HG02610 (cell line): ENCODE measurements around the gene CDC37L1.
A peak's percentile ranks its signal among the peaks of the same experiment; 100 is the strongest.

Experiments used
- ATAC-seq: cut with Tn5 transposase; IDR thresholded peaks from one replicate; pipeline ENCODE4 v1.9.1; 2021; ENCODE audit warnings: mild to moderate bottlenecking, moderate library complexity; ENCODE audit not compliant: unreplicated experiment

CDC37L1 gene

DNA sequence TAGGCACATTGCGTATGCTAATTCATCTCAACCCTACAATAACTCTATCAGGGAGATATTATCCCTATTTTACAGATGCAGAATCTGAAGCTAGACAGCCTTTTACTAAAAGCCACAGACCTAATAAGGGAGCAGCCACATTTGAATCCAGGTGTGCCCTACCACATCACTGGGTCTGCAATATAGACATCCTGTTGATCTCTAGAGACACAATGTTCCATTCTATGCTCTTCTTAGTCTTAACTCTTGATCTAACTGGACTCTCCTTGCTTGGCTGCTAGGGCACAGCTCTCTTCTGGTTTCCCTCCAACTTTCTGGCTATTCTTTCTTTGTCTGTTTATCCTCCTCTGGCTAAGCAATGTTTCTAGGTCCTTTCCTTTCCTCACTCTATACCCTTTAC, 11.7 kb upstream of the CDC37L1 start:
- ATAC-seq, result no peak

DNA sequence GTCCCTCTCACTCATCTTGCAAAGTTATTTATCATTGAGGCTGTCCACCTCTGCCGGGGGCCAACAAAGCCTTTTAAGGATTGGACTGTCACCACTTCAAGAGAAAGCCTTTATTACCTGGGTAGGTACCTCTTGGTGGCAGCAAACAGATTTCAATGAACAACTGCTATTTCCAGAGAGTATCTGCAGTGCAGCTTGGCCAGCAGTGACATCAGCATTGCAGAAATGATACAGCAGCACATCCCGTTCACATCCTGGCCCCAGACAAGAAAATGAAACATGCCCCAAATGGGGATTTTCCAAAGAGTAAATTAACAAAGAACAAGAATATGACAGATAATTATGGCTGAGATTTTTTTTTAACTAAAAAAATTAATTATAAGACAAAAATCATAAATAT, 10.8 kb upstream of the CDC37L1 start:
- ATAC-seq, result peak; percentile 38

DNA sequence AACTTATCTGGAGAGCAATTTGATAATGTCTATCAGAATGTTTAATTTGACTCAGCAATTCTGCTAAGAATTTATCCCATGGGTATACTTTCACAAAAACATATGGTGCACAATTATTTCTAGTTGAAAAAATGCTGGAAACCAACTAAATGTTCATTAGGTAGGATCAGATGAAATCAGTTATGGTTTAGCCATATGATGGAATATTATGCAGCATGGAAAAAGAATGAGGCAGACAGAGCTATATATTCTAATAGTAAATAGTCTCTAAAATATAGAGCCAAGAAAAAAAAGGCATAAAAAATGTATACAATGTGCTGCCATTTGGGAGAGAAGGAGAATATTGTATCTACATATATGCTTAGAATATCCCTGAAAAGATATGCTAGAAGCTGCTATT, 9.5 kb upstream of the CDC37L1 start:
- ATAC-seq, result no peak

DNA sequence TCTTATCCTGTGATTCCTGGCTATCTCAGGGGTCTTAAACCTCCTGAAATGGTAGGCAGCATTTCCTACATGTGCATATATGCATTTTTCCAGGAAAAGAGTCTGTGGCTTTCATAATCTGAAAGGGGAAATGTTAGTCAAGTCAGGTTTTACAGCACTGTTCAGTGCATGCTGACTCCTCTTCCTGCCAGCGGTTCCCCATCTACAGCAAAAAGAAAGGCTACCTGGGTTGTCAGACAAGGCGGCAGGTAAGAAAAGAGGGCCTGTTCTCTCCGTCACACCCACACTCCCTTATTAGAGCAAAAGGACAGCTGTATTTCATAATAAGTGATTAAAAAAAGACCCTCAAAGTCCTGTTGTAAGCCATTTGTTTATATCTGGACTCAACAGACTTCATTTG, 8.8 kb upstream of the CDC37L1 start:
- ATAC-seq, result no peak

DNA sequence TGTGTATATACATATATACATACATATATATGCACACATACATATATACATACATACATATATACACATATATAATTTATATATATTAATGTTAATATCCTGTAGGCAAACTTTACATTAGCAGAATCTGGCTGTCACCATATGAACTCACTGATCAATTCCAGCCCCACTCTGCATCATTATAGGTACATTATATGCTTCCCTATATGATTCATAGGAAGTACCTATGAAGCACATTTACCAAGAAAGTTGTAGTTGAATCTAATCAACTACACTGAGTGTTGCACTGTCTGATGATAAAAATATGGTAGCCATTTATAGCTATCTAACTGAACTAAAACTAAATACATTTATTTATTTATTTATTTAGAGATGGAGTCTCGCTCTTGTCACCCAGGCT, 7.6 kb upstream of the CDC37L1 start:
- no peak for ATAC-seq

DNA sequence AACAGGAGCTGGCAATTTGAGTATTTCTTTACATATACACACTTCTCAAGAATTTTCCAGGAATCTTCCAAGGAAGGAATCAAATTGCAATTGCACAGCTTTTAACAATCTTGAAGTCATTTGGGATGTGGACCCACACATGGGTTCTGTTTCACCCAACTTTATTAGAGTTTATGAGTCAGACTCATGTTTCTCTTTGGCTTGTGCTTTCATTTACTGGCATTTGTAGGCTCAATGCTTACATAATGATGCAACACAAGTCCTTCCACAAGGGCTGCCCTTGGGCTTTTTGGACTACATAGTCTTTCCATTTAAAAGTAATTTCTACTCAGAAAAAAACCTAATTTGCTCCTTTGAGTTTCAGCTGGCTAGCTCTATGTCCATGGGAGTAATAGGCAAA, 4.6 kb upstream of the CDC37L1 start:
- no peak for ATAC-seq

DNA sequence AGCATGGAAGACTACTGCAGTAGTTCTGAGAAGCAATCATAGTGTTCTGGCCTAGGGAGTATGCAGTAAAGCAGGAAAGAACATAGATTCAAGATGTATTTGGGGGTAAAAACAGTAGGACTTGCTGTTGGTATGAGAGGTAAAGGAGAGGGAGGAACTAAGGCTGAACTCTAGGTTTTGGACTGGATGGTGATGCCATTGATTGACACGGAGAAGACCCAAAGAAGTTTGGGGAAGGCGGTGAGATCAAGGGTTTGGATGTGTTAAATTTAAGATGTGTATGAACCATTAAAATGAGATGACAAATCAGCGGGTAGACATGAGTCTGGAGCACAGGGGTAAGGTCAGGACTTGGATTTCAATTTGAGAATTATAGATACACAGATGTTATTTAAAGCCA, 2.0 kb upstream of the CDC37L1 start:
- ATAC-seq, result no peak

DNA sequence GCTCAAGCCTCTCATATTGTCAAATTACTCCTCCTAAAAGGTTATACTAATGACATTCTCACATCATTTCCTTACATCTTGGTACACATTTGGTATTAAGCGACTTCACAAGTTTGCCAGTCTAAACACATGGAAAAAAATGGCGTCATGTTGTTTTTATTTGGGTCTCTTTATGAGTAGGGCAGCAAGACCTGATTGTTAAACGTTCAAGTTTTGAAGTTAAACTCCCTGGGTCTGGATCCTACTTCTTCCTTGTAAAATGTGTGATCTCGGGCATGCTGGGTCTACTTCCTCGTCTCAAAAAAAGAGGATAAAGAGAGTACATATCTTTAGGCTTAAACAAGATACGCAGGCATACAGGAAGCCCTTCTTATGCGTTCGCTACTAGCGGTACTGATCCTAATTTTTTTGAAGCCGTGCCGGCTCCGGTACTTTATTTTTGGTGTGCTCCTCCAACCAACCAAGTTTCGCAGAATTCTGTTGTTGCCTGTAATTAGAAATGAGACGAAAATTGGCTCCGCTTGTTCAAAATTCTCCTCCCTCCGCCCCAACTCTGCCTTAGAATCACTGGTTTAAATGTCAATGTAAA, 596 bp upstream of the CDC37L1 start:
- peak; percentile 10 for ATAC-seq

DNA sequence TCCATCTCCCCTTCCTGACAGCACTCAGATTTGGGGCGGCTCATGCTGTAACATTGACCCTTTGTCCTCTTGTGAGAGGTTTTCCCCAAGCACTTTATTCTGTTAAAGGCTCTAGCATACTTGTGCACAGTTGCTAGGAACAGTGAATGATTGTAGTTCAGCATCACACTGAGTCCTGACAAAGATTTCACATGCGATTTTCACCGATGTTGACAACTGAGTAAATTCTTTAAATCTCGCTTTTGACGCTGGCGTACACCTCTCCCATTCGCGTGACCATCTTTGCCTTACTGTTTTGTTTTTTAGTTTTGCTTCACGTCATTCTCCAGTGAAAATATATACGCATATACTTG, 780 bp downstream of the CDC37L1 start:
- ATAC-seq, result no peak

DNA sequence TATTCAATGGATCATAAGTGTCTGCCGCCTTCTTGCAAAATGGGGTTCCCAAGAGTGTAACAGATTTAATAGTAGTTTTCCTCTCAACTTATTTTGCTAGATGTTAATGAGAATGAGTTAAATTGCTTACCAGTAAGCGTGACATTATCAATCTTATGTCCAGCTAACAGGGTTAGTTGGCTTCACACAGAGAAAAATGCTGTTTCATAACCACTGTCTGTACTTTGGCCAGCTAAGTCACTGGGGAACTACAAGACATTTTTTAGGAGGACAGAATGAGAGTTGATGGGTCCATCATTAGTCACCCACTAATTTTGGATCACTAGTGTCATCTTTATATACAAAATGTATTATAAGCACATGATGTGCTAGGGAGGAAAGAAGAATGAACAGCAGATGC, 1.4 kb downstream of the CDC37L1 start:
- ATAC-seq, result no peak

DNA sequence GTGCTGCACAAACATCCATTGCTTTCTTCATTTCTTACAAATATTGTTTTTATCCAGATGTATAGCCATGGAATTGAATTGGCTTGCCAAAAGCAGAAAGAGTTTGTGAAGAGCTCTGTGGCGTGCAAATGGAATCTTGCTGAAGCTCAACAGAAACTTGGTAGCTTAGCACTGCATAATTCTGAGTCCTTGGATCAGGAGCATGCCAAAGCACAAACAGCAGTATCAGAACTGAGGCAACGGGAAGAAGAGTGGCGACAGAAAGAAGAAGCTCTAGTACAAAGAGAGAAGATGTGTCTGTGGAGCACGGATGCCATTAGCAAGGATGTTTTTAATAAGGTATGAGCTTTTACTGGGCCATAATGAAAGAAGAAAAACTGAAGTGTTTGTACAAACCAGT, 5.5 kb downstream of the CDC37L1 start:
- no peak for ATAC-seq

DNA sequence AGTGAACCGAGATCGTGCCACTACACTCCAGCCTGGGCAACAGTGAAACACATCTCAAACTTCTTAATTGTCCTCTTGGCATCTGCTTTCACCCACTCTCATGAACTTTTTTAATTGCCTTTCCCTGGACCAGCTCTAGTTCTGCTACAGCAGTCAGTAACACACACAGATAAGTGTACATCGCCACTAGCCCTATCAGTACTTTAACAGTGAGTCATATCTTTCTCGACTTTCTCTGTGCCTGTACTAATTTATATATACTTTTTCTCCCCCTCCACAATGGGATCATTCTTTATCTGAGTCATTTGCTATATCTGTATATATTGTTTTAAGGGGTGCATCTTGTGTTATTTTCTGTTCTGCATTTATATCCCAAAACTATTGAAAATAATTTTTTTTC, 6.7 kb downstream of the CDC37L1 start:
- ATAC-seq, result no peak

DNA sequence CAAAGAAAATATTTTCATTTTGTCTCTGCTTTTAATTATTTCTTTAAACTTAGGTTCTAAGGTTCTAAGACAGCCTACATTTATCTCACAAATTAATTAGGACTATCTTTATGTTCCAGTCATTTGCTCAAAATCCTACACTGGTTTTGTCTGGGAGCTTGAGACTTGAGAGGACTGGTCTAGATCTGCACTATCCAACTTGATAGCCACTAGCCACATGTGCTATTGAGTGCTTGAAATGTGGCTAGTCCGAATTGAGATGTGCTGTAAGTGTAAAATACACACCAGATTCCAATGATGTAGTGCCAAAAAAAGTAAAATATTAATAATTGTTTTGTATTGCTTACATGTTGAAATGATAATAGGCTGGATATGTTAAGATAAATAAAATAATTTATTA, 7.2 kb downstream of the CDC37L1 start:
- ATAC-seq, result no peak

DNA sequence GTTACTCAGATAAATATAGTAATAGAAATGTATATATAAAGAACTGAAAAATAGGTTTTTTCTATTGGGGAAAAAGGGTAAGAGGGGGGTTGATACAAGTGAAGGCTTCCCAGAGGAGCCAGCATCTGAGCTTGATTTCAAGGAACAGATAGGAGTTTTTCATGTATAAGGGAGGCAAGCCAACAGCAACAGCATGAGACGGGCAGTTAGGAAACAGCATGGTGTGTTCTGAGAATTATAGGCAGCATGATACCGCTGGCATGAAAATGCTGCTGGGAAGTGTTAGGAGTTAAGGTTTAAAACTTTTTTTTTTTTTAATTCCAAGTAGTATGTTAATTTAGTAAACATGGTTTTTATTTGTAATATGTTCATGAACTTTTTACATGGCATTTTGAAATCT, 9.7 kb downstream of the CDC37L1 start:
- ATAC-seq, result no peak

DNA sequence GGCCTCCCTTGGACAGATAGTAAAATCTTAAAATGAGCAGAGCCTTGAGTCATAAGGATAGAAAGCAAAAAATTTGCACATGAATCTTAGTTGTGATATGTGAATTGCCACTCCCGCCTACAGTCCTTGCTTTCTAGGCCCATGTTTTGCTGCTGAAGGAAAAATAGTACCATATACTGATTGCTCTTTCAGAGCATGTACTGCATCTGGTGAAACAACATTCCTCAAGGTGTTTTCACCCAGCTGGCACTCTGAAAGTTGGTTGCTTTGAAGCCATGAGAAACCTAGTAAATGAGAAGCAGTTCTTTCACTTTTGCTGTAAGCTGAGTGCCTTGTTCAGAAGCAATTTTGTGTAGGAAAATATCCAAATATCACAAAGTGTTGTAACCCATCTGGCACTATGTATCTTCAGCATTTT, 10.3 kb downstream of the CDC37L1 start:
- ATAC-seq, result peak; percentile 76

DNA sequence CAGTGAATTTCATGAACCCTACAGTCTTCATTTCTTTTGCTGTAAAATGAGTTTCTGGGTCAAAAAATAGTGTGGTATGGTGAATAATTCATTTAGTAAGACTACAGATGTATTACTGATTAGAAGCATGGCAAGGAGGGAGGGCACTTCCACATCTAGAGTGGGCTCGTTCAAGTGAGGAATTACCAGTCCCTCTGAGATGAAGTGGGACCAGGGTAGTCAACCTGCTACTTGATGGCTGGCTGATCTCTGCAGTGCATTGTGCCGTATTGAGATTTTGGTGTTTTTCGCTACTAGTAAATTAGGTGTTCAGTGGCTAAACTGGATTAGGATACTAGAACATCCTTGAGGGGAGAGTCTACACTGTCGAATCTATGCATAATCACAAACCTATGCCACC, 10.8 kb downstream of the CDC37L1 start:
- ATAC-seq, result peak; percentile 80

DNA sequence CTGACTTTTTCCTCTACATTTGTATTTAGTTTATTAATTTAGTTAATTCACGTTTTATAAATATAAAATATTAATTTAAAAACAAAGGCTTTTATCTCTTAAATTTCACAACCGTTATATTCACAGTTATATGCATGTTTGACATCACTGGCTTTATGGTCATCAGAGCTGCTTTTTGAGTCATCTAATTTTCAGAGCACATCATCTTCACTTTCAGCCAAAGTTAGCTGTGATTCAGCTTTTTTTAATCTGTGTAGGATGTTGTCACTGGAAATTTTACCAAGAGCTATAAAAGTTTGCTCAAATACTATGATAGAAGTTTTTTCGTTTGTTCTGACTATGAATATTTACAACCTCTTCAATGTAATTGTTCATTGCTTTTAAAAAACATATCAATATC, 12.4 kb downstream of the CDC37L1 start:
- ATAC-seq, result no peak

DNA sequence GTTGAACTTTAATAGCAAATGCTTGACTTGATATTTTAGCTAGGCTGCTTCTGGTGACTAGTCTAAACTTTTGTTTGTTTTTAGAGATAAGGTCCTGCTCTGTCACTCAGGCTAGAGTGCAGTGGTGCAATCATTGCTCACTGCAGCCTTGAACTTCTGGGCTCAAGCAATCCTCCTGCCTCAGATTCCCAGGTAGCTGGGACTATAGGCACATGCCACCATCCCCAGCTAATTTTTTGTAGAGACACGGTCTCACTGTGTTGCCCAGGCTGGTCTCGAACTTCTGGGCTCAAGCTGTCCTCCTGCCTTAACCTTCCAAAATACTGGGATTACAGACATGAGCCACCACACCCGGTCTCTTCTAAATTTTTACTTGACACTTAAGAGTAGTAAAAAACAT, 20.7 kb downstream of the CDC37L1 start:
- no peak for ATAC-seq

DNA sequence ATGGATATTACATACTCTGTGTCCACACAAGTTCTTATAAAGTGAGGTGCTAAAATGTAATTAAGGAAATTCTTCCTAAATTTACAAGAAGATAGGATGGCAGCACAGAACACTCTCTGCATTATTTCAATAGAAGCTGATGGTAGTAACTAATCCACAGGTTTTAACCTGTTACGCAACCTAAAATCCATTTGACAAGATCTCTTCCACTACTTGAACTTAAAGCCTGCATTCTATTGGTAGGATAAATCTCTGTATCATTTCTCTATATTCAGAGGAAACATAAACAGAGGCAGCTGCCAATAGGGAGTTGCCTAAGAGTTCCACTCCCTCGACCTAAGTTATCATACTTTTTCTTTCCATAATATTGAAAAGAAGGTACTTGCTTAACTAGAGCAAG, 21.6 kb downstream of the CDC37L1 start:
- ATAC-seq, result no peak

DNA sequence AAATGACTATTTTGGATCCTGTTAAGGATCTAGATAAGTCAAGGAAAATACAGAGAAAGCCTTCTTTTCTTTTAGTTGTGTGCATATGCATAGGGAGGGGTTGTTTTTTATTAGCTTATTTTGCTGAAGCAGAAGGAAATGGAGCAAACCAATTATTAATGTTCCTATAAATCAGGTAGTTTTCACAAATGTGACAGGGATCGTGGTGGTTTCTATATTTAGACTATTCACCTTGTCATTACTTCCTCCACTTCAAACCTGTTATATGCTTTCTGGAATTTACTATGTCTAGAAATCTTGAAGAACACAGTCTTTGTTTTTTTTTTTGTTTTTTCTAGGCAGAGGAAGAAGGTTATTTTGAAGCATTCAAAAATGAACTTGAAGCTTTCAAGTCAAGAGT, 22.2 kb downstream of the CDC37L1 start:
- no peak for ATAC-seq

DNA sequence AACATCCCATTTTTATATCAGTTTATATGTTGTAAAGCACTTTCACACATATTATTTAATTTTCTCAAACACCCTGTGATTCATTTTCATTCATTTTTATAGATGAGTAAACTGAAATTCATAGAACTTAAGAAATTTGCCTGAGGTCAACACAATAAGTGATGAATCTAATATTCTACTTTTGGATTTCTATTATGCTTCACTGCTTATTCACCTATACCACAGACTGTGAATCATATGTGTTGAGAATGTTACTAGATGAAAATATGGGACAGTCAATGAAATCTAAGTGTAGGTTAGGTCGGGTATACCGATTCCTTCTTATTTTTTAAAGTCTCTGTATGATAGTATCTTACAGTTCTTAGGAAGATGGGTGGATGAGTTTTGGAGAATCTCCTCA, 24.8 kb downstream of the CDC37L1 start:
- ATAC-seq, result no peak

DNA sequence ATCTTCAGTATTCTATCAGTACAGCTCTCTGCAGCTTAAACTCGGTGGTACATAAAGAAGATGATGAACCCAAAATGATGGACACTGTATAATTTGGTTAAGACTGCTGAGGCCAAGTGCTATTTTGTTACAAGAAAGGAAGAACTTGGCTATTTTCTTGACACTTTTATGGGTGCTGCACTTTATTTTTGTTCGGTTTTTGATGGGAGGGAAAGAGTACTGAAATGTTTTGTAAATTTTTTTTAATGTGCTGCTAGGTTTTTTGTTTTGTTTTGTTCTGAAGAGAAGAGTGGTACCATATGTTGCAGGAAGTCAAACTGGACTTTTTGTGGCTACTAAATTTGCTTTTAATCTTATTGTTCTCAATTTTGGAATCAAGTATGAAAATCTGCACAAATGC, 26.7 kb downstream of the CDC37L1 start:
- ATAC-seq, result no peak

DNA sequence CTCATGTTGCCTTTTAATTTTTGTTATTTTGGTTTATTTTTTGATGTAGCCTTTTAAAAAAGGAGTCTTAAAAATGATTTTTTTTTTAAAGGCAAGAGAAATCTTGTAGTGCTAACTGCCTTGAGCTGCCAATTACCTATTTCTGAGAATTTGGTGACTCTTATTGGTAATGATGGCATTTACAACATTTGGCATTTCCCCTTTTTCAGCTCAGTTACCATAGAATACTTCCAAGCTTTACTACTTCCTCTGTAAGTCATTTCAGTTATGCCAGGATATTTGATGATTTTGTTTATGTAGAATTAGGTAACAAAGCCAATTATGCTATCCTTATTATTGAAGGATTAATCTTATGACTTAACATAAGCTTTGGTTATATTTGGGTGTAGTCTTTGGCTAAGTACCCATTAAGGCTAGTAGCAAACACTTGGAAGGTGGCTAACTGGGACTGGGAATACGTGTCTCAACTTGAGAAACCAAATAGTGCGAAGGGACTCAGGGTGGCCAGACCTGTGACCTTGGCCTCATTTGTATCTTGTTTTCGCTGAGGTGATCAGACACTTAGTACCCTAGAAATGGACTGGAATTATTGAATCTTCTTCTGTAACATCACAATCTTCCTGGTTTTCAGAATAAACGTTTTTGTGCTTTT, 27.7 kb downstream of the CDC37L1 start:
- ATAC-seq, result no peak
